WTC11 (cell line): ENCODE data around the gene KCNJ1. TPM values are rescaled to one million over a fixed set of nuclear protein-coding genes. Genes with fewer than 3 reads are reported as not detected.
A peak's percentile ranks its signal among the peaks of the same experiment; 100 is the strongest.

Experiments
- ATAC-seq: fragments of 200-7000 bp; cut with Tn5 transposase; 2 replicates; pipeline ENCODE4 v1.10.0; 2021; ENCODE audit warnings: mild to moderate bottlenecking, moderate library complexity
- CTCF ChIA-PET: fragments of 300-600 bp; sonication (Branson Sonifier 250); formaldehyde crosslinking; loops from one replicate; lab custom pipeline; 2021; ENCODE audit warnings: antibody characterized with exemption; lab: Charles Lee
- POLR2A ChIA-PET: fragments of 350-600 bp; sonication (Branson Sonifier 250); formaldehyde crosslinking; loops from one replicate; lab custom pipeline; 2021; ENCODE audit warnings: antibody characterized with exemption; lab: Charles Lee
- DNase-seq: peaks from one replicate; pipeline ENCODE4 v3.0.0; 2021; ENCODE audit warnings: low spot score
- H3K27ac Mint-ChIP-seq: 2 replicates; pipeline ENCODE4 v1.8.0; 2021; ENCODE audit warnings: mixed read lengths
- H3K27me3 Mint-ChIP-seq: 2 replicates; pipeline ENCODE4 v1.8.0; 2021; ENCODE audit warnings: low read depth, mild to moderate bottlenecking, moderate library complexity, mixed read lengths
- H3K36me3 Mint-ChIP-seq: 2 replicates; pipeline ENCODE4 v1.8.0; 2021; ENCODE audit warnings: mixed read lengths
- H3K4me1 Mint-ChIP-seq: 2 replicates; pipeline ENCODE4 v1.8.0; 2022; ENCODE audit warnings: mixed read lengths
- H3K4me3 Mint-ChIP-seq: 2 replicates; pipeline ENCODE4 v1.8.0; 2021; ENCODE audit warnings: mild to moderate bottlenecking, moderate library complexity, mixed read lengths
- H3K9me3 Mint-ChIP-seq: 2 replicates; pipeline ENCODE4 v1.8.0; 2021; ENCODE audit warnings: mixed read lengths
- CREB1 ChIP-seq: sonication (generic); formaldehyde crosslinking; IDR thresholded peaks from 2 replicates; pipeline ENCODE4 v1.8.0; 2023; ENCODE audit warnings: mild to moderate bottlenecking, missing genetic modification reagents
- ELF4 ChIP-seq: sonication (generic); formaldehyde crosslinking; IDR thresholded peaks from 2 replicates; pipeline ENCODE4 v1.8.1; 2022; ENCODE audit warnings: low read depth, mild to moderate bottlenecking, moderate library complexity, missing genetic modification reagents
- ETV6 ChIP-seq: sonication (generic); formaldehyde crosslinking; IDR thresholded peaks from 2 replicates; pipeline ENCODE4 v1.8.1; 2022; ENCODE audit warnings: mild to moderate bottlenecking, missing genetic modification reagents
- FOXJ3 ChIP-seq: sonication (generic); formaldehyde crosslinking; IDR thresholded peaks from 2 replicates; pipeline ENCODE4 v1.9.0; 2021; ENCODE audit warnings: missing genetic modification reagents, mild to moderate bottlenecking, borderline replicate concordance
- GABPB1 ChIP-seq: sonication (generic); formaldehyde crosslinking; IDR thresholded peaks from 2 replicates; pipeline ENCODE4 v1.8.1; 2023; ENCODE audit warnings: mild to moderate bottlenecking, missing genetic modification reagents
- GTF2I ChIP-seq: fragments of 250-450 bp; sonication (Bioruptor Pico); conservative IDR thresholded peaks from 2 replicates; pipeline ENCODE4 v1.4.0; 2021; ENCODE audit warnings: mild to moderate bottlenecking
- JAZF1 ChIP-seq: fragments of 250-450 bp; sonication (Bioruptor Pico); IDR thresholded peaks from 2 replicates; pipeline ENCODE4 v1.9.0; 2021; ENCODE audit warnings: moderate library complexity, mild to moderate bottlenecking, inconsistent platforms
- MXD4 ChIP-seq: fragments of 250-450 bp; sonication (Bioruptor Pico); IDR thresholded peaks from 2 replicates; pipeline ENCODE4 v1.8.0; 2021; ENCODE audit warnings: mild to moderate bottlenecking, moderate library complexity, borderline replicate concordance
- NFATC4 ChIP-seq: fragments of 250-450 bp; sonication (Bioruptor Pico); IDR thresholded peaks from 2 replicates; pipeline ENCODE4 v1.9.0; 2021; ENCODE audit warnings: mild to moderate bottlenecking
- SOX15 ChIP-seq: fragments of 250-450 bp; sonication (Bioruptor Pico); IDR thresholded peaks from 2 replicates; pipeline ENCODE4 v1.9.0; 2021; ENCODE audit warnings: mild to moderate bottlenecking
- SP1 ChIP-seq: sonication (generic); formaldehyde crosslinking; conservative IDR thresholded peaks from 2 replicates; pipeline ENCODE4 v1.8.1; 2022; ENCODE audit warnings: missing genetic modification reagents
- TEAD1 ChIP-seq: sonication (generic); formaldehyde crosslinking; IDR thresholded peaks from 2 replicates; pipeline ENCODE4 v1.8.0; 2022; ENCODE audit warnings: mild to moderate bottlenecking, missing genetic modification reagents
- ZNF232 ChIP-seq: sonication (generic); formaldehyde crosslinking; IDR thresholded peaks from 2 replicates; pipeline ENCODE4 v1.8.0; 2022; ENCODE audit warnings: mild to moderate bottlenecking, missing genetic modification reagents
- ZNF396 ChIP-seq: fragments of 250-450 bp; sonication (Bioruptor Pico); IDR thresholded peaks from 2 replicates; pipeline ENCODE4 v1.8.0; 2021; ENCODE audit warnings: mild to moderate bottlenecking, moderate library complexity, borderline replicate concordance
- total RNA-seq: library from RNA; stranded (reverse); gene quantifications from 3 replicates; pipeline ENCODE4 v1.2.3, GENCODE V29; 2021
- TF ChIP-seq, protein P1 (sequence below): fragments of 250-450 bp; sonication (Bioruptor Pico); IDR thresholded peaks from 2 replicates; pipeline ENCODE4 v1.9.0; 2021; ENCODE audit warnings: mild to moderate bottlenecking
- TF ChIP-seq, protein P2 (sequence below): sonication (generic); formaldehyde crosslinking; IDR thresholded peaks from 2 replicates; pipeline ENCODE4 v1.8.1; 2023; ENCODE audit warnings: mild to moderate bottlenecking, missing genetic modification reagents
- TF ChIP-seq, protein P3 (sequence below): sonication (generic); formaldehyde crosslinking; IDR thresholded peaks from 2 replicates; pipeline ENCODE4 v1.8.0; 2023; ENCODE audit warnings: mild to moderate bottlenecking, missing genetic modification reagents
- TF ChIP-seq, protein P4 (sequence below): fragments of 250-450 bp; sonication (Bioruptor Pico); IDR thresholded peaks from 2 replicates; pipeline ENCODE4 v1.9.0; 2021; ENCODE audit warnings: mild to moderate bottlenecking, borderline replicate concordance
- TF ChIP-seq, protein P5 (sequence below): sonication (generic); formaldehyde crosslinking; IDR thresholded peaks from 2 replicates; pipeline ENCODE4 v1.8.1; 2023; ENCODE audit warnings: mild to moderate bottlenecking, moderate library complexity, missing genetic modification reagents
- TF ChIP-seq, protein P6 (sequence below): fragments of 250-450 bp; sonication (Bioruptor Pico); IDR thresholded peaks from 2 replicates; pipeline ENCODE4 v1.9.0; 2021; ENCODE audit warnings: moderate library complexity, mild to moderate bottlenecking, inconsistent platforms, borderline replicate concordance

Gene KCNJ1
- total RNA-seq, 1 experiment from 2014 or later: 0.24 TPM

DNA sequence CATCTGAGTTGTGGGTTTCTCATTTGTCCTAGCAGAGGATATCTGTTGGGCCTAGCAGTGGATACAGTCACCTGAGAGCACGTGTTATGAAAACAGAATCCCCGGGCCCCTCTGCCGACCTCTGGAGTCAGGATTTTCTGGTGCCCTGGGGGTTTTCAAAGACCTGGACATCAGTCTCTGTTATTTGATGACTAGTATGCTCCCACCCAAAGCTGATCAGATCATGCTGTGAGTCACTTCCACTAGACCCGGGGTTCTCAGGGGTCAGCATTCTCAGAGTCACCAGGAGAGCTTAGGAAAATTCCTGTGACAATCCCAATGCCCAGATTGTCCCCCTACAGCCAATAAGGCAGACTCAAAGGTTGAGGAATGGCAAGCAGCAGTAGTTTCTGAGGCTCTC is 38.7 kb downstream of the KCNJ1 start (continued):
- no peak for TF ChIP-seq GTF2I
- TF ChIP-seq SP1 (CRISPR knock-in tag): no peak
- TF ChIP-seq, protein P1, sequence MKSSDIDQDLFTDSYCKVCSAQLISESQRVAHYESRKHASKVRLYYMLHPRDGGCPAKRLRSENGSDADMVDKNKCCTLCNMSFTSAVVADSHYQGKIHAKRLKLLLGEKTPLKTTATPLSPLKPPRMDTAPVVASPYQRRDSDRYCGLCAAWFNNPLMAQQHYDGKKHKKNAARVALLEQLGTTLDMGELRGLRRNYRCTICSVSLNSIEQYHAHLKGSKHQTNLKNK: no peak
- no peak for TF ChIP-seq ZNF232 (CRISPR knock-in tag)

DNA sequence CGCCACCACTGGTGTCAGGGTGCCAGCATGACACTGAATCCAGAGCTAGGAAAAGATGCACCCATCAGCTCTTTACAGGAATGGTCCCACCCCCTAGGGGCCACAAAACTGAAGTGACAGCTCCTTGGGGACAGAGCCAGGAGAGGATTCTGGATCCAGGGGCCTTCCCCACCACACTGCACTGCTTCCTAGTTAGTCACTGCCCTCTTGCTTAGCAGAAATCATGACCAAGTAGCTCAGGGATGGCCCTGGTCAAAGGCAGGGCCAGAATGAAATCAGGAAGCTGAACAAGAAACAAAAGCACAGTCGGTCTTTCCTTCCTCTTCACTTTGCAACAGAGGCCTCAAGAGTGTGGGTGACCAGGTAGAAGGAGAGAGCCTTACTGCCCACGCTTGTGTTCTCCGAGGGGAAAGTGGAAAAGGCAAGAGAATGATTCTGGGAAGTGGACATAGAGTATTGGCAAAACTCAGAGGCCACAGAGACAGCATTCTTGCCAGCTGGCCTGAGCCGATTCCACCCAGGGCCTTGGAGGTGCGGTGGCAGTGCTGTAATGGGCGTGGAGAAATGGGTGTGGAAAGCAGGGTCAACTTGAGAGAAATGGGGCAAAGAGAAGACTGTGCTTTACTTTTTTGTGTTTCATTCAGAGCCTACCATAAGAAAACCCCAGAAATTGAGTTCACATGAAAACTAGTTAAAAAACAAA is 39.8 kb downstream of the KCNJ1 start:
- POLR2A ChIA-PET: interaction anchor here (0.6 to 1.3 kb wide), 2 partner anchors 38 to 51 kb away, joined by 3 read pairs; no protein-coding TSS in a partner anchor
- H3K27me3 Mint-ChIP-seq: peaks cover 15% of the 10 kb centered on the region
- H3K9me3 Mint-ChIP-seq: no peaks in the 10 kb centered on the region
- DNase-seq (no peak), ATAC-seq (no peak)
- H3K36me3 Mint-ChIP-seq: no peaks in the 10 kb centered on the region
- TF ChIP-seq CREB1: no peak
- CTCF ChIA-PET: interaction anchor here (0.6 to 6.1 kb wide), 7 partner anchors 25 to 195 kb away, joined by 3 to 40 read pairs (median 6); no protein-coding TSS in a partner anchor
- no peak overlapping the region for H3K4me3 Mint-ChIP-seq
- H3K27ac Mint-ChIP-seq: no peak overlapping the region
- peaks cover 30% of the 10 kb centered on the region for H3K4me1 Mint-ChIP-seq

DNA sequence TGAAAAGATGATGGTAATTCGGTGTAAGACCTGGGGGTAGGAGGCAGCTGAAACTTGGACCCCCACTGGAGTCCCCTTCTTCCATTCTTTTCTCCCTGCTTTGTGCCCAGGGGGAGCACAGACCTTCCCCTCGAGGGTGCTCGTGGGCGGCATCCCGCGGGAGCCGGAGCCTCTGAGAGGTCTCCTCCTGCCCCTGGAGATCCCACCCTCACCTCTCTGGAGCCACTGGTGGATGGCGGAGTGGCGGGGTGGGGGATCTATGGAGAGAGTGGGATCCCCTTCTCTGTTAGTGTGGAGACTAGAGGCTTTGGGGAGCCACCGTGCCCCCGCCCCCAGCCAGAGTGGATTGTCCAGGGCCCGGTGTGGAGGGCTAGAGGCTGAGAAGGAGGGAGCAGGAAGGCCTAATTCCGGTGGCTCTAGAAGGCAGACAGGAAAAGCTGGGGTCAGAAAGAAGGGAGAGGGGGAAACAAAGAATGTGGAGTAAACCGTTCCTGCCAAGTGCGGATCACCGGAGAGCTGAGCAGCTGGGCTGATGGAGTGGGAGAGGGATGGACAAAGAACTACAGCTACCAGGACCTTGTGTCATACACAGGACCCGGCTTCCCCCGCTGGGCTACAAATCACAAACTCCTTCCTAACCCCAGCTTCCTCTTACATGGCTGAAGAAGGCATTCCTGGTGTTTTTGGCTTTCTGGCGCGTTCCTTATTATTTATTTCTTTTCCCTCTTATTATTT is 41.9 kb downstream of the KCNJ1 start:
- DNase-seq: no peak
- Mint-ChIP-seq H3K4me1 (peaks cover 37% of the 10 kb centered on the region), H3K36me3 (no peaks in the 10 kb centered on the region), H3K4me3 (peak overlapping the region; percentile 47), H3K27ac (no peak overlapping the region), H3K9me3 (no peaks in the 10 kb centered on the region), H3K27me3 (peaks cover 15% of the 10 kb centered on the region)
- CTCF ChIA-PET: interaction anchor here (0.9 to 2.3 kb wide), 8 partner anchors 23 to 668 kb away, joined by 3 to 15 read pairs (median 6); no protein-coding TSS in a partner anchor
- POLR2A ChIA-PET: no interaction called here
- ATAC-seq: no peak; the same call in 1 of the 2 replicates
- TF ChIP-seq, protein P2, sequence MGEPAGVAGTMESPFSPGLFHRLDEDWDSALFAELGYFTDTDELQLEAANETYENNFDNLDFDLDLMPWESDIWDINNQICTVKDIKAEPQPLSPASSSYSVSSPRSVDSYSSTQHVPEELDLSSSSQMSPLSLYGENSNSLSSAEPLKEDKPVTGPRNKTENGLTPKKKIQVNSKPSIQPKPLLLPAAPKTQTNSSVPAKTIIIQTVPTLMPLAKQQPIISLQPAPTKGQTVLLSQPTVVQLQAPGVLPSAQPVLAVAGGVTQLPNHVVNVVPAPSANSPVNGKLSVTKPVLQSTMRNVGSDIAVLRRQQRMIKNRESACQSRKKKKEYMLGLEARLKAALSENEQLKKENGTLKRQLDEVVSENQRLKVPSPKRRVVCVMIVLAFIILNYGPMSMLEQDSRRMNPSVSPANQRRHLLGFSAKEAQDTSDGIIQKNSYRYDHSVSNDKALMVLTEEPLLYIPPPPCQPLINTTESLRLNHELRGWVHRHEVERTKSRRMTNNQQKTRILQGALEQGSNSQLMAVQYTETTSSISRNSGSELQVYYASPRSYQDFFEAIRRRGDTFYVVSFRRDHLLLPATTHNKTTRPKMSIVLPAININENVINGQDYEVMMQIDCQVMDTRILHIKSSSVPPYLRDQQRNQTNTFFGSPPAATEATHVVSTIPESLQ (CRISPR knock-in tag): no peak
- TF ChIP-seq GABPB1: no peak
- TF ChIP-seq, protein P3, sequence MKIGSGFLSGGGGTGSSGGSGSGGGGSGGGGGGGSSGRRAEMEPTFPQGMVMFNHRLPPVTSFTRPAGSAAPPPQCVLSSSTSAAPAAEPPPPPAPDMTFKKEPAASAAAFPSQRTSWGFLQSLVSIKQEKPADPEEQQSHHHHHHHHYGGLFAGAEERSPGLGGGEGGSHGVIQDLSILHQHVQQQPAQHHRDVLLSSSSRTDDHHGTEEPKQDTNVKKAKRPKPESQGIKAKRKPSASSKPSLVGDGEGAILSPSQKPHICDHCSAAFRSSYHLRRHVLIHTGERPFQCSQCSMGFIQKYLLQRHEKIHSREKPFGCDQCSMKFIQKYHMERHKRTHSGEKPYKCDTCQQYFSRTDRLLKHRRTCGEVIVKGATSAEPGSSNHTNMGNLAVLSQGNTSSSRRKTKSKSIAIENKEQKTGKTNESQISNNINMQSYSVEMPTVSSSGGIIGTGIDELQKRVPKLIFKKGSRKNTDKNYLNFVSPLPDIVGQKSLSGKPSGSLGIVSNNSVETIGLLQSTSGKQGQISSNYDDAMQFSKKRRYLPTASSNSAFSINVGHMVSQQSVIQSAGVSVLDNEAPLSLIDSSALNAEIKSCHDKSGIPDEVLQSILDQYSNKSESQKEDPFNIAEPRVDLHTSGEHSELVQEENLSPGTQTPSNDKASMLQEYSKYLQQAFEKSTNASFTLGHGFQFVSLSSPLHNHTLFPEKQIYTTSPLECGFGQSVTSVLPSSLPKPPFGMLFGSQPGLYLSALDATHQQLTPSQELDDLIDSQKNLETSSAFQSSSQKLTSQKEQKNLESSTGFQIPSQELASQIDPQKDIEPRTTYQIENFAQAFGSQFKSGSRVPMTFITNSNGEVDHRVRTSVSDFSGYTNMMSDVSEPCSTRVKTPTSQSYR: no peak
- TF ChIP-seq ETV6: no peak
- TF ChIP-seq, protein P4, sequence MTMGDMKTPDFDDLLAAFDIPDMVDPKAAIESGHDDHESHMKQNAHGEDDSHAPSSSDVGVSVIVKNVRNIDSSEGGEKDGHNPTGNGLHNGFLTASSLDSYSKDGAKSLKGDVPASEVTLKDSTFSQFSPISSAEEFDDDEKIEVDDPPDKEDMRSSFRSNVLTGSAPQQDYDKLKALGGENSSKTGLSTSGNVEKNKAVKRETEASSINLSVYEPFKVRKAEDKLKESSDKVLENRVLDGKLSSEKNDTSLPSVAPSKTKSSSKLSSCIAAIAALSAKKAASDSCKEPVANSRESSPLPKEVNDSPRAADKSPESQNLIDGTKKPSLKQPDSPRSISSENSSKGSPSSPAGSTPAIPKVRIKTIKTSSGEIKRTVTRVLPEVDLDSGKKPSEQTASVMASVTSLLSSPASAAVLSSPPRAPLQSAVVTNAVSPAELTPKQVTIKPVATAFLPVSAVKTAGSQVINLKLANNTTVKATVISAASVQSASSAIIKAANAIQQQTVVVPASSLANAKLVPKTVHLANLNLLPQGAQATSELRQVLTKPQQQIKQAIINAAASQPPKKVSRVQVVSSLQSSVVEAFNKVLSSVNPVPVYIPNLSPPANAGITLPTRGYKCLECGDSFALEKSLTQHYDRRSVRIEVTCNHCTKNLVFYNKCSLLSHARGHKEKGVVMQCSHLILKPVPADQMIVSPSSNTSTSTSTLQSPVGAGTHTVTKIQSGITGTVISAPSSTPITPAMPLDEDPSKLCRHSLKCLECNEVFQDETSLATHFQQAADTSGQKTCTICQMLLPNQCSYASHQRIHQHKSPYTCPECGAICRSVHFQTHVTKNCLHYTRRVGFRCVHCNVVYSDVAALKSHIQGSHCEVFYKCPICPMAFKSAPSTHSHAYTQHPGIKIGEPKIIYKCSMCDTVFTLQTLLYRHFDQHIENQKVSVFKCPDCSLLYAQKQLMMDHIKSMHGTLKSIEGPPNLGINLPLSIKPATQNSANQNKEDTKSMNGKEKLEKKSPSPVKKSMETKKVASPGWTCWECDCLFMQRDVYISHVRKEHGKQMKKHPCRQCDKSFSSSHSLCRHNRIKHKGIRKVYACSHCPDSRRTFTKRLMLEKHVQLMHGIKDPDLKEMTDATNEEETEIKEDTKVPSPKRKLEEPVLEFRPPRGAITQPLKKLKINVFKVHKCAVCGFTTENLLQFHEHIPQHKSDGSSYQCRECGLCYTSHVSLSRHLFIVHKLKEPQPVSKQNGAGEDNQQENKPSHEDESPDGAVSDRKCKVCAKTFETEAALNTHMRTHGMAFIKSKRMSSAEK (CRISPR knock-in tag): no peak
- TF ChIP-seq, protein P5, sequence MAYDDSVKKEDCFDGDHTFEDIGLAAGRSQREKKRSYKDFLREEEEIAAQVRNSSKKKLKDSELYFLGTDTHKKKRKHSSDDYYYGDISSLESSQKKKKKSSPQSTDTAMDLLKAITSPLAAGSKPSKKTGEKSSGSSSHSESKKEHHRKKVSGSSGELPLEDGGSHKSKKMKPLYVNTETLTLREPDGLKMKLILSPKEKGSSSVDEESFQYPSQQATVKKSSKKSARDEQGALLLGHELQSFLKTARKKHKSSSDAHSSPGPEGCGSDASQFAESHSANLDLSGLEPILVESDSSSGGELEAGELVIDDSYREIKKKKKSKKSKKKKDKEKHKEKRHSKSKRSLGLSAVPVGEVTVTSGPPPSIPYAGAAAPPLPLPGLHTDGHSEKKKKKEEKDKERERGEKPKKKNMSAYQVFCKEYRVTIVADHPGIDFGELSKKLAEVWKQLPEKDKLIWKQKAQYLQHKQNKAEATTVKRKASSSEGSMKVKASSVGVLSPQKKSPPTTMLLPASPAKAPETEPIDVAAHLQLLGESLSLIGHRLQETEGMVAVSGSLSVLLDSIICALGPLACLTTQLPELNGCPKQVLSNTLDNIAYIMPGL: no peak
- no peak for TF ChIP-seq JAZF1 (CRISPR knock-in tag)
- TF ChIP-seq GTF2I: no peak
- no peak for TF ChIP-seq FOXJ3 (CRISPR knock-in tag)
- TF ChIP-seq SOX15 (CRISPR knock-in tag): no peak
- TF ChIP-seq, protein P6, sequence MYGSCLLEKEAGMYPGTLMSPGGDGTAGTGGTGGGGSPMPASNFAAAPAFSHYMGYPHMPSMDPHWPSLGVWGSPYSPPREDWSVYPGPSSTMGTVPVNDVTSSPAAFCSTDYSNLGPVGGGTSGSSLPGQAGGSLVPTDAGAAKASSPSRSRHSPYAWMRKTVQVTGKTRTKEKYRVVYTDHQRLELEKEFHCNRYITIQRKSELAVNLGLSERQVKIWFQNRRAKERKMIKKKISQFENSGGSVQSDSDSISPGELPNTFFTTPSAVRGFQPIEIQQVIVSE (CRISPR knock-in tag): no peak
- no peak for TF ChIP-seq ELF4 (CRISPR knock-in tag)
- no peak for TF ChIP-seq ZNF396 (CRISPR knock-in tag)
- no peak for TF ChIP-seq TEAD1 (CRISPR knock-in tag)
- TF ChIP-seq MXD4 (CRISPR knock-in tag): no peak
- TF ChIP-seq NFATC4 (CRISPR knock-in tag): no peak
